Tibial nerve (tissue), 4 donors: ENCODE measurements around the gene MED20. TPM values are rescaled to one million over a fixed set of nuclear protein-coding genes. Genes with fewer than 3 reads are reported as not detected.

Experiments used
- DNase-seq, 2 donors: peaks; one replicate each; pipeline ENCODE4 v3.0.0-alpha.2; 2019; ENCODE audit warnings: low spot score in 2 of 2
- H3K27ac ChIP-seq, 4 donors: fragments of 200-600 bp; sonication (generic) in 3 of 4; one replicate each; pipeline ENCODE4 v1.5.1; 2017 to 2019; ENCODE audit warnings: mild to moderate bottlenecking in 1 of 4
- H3K27me3 ChIP-seq, 2 donors: fragments of 200-600 bp; sonication (generic) in 1 of 2; one replicate each; pipeline versions ENCODE4 v1.5.1 to v1.6.0; 2017 to 2019
- H3K36me3 ChIP-seq, 3 donors: fragments of 200-600 bp; sonication (generic); one replicate each; pipeline ENCODE4 v1.5.1; 2018 to 2019
- H3K4me1 ChIP-seq, 4 donors: fragments of 200-600 bp; sonication (generic) in 3 of 4; one replicate each; pipeline ENCODE4 v1.5.1; 2017 to 2019
- H3K4me3 ChIP-seq, 4 donors: fragments of 200-600 bp; sonication (generic) in 3 of 4; one replicate each; pipeline ENCODE4 v1.5.1; 2017 to 2019; ENCODE audit warnings: mild to moderate bottlenecking in 1 of 4, moderate library complexity in 1 of 4
- H3K9me3 ChIP-seq, 4 donors: fragments of 200-600 bp; sonication (generic) in 3 of 4; one replicate each; pipeline ENCODE4 v1.5.1; 2017 to 2019
- CTCF ChIP-seq, 5 experiments: fragments of 200-600 bp in 3 of 5; fragments of 450-650 bp in 2 of 5; sonication (generic) in 3 of 5; IDR thresholded peaks; one replicate each; pipeline ENCODE4 v1.5.1; 2016 to 2019; ENCODE audit warnings: antibody characterized with exemption in 5 of 5, mild to moderate bottlenecking in 3 of 5, moderate library complexity in 2 of 5
- EP300 ChIP-seq, 2 donors: sonication (generic); formaldehyde crosslinking; IDR thresholded peaks; one replicate each; pipeline ENCODE4 v1.6.1; 2017; ENCODE audit warnings: antibody characterized with exemption in 2 of 2, mild to moderate bottlenecking in 1 of 2
- POLR2A ChIP-seq, 2 donors: fragments of 450-650 bp; IDR thresholded peaks; one replicate each; pipeline ENCODE4 v1.6.1; 2017; ENCODE audit warnings: antibody characterized with exemption in 2 of 2, mild to moderate bottlenecking in 2 of 2, moderate library complexity in 2 of 2
- WGBS, 2 donors: methylation state at CpG; one replicate each; pipeline ENCODE4 v1.1.5; 2018; 5-methylcytosine and 5-hydroxymethylcytosine counted together
- total RNA-seq, 4 donors: library from RNA; depleted of rRNA; stranded (reverse); fragments of >200 nt; gene quantifications; one replicate each; pipeline ENCODE4 v1.1.0, GENCODE V29; 2016

The MED20 gene
- total RNA-seq, 4 donors from 2014 or later = 8.0 to 15.0 (median 12.2) TPM

- Histone ChIP-seq H3K4me3 (peak overlapping the region; percentile 35 to 90 (median 73)), H3K9me3 (no peaks in the 10 kb centered on the region), H3K36me3 (peaks cover 0 to 10% (median 0%) of the 10 kb centered on the region in 3 donors), H3K27me3 (no peaks in the 10 kb centered on the region), H3K27ac (peak overlapping the region in 1 of 4 donors; percentile 98), H3K4me1 (peaks cover 0 to 60% (median 13%) of the 10 kb centered on the region in 4 donors)
- DNase-seq = no peak
- 2 to 4% methylated on average over 7 of the region's 7 CpGs for WGBS, 2 donors
- TF ChIP-seq EP300 (IDR thresholded peaks at IDR 0.05) = no peak
- TF ChIP-seq POLR2A (IDR thresholded peaks at IDR 0.05) = no peak
- TF ChIP-seq CTCF (IDR thresholded peaks at IDR 0.05) = no peak
These were observed 1.2 kb upstream of the MED20 start for GRCh38 chr6:41922154-41922553.

GRCh38 chr6:41921712-41921998, 716 bp upstream of the MED20 start:
- peaks cover 0 to 61% (median 13%) of the 10 kb centered on the region in 4 donors for H3K4me1 ChIP-seq
- H3K27ac ChIP-seq = peak overlapping the region; percentile 87 to 98 (median 97)
- no peaks in the 10 kb centered on the region for H3K27me3 ChIP-seq
- WGBS, 2 donors = 0 to 1% methylated on average over 20 of the region's 20 CpGs
- TF ChIP-seq POLR2A (IDR thresholded peaks at IDR 0.05) (no peak), EP300 (IDR thresholded peaks at IDR 0.05) (no peak), CTCF (IDR thresholded peaks at IDR 0.05) (no peak)
- no peak for DNase-seq
- peak overlapping the region; percentile 35 to 90 (median 73) for H3K4me3 ChIP-seq
- no peaks in the 10 kb centered on the region for H3K9me3 ChIP-seq
- peaks cover 0 to 8% (median 0%) of the 10 kb centered on the region in 3 donors for H3K36me3 ChIP-seq

- Histone ChIP-seq H3K36me3 (peaks cover 0 to 42% (median 0%) of the 10 kb centered on the region in 3 donors), H3K27ac (no peak overlapping the region), H3K9me3 (no peaks in the 10 kb centered on the region), H3K27me3 (no peaks in the 10 kb centered on the region), H3K4me1 (peaks cover 0 to 40% (median 10%) of the 10 kb centered on the region in 4 donors), H3K4me3 (no peak overlapping the region)
- WGBS, 2 donors = 49 to 53% methylated on average over 4 of the region's 4 CpGs
- TF ChIP-seq EP300 (IDR thresholded peaks at IDR 0.05) = no peak
- TF ChIP-seq POLR2A (IDR thresholded peaks at IDR 0.05) = no peak
- no peak for TF ChIP-seq CTCF (IDR thresholded peaks at IDR 0.05)
- DNase-seq = no peak
These were observed 3.4 kb downstream of the MED20 start for GRCh38 chr6:41917528-41917927.

GRCh38 chr6:41914869-41915530, 5.9 kb downstream of the MED20 start:
- no peak overlapping the region for H3K4me3 ChIP-seq
- H3K36me3 ChIP-seq = peaks cover 0 to 59% (median 0%) of the 10 kb centered on the region in 3 donors
- no peak for DNase-seq
- 95 to 98% methylated on average over 4 of the region's 4 CpGs for WGBS, 2 donors
- no peaks in the 10 kb centered on the region for H3K27me3 ChIP-seq
- TF ChIP-seq EP300 (IDR thresholded peaks at IDR 0.05) = no peak
- TF ChIP-seq CTCF (IDR thresholded peaks at IDR 0.05) = no peak
- no peak for TF ChIP-seq POLR2A (IDR thresholded peaks at IDR 0.05)
- H3K9me3 ChIP-seq = no peaks in the 10 kb centered on the region
- no peak overlapping the region for H3K27ac ChIP-seq
- H3K4me1 ChIP-seq = peaks cover 0 to 26% (median 3%) of the 10 kb centered on the region in 4 donors

- TF ChIP-seq EP300 (IDR thresholded peaks at IDR 0.05) (no peak), CTCF (IDR thresholded peaks at IDR 0.05) (no peak), POLR2A (IDR thresholded peaks at IDR 0.05) (no peak)
- Histone ChIP-seq H3K36me3 (peaks cover 0 to 64% (median under 1%) of the 10 kb centered on the region in 3 donors), H3K4me3 (no peak overlapping the region), H3K27me3 (no peaks in the 10 kb centered on the region), H3K9me3 (no peaks in the 10 kb centered on the region), H3K27ac (no peak overlapping the region), H3K4me1 (peaks cover 0 to 20% (median 0%) of the 10 kb centered on the region in 4 donors)
- DNase-seq = no peak
- WGBS, 2 donors = 87 to 98% methylated on average over 2 of the region's 2 CpGs
These were observed 6.6 kb downstream of the MED20 start for GRCh38 chr6:41914343-41914742.
